ENCODE results near the gene RIMKLB. TPM values are rescaled to one million over a fixed set of nuclear protein-coding genes. Genes with fewer than 3 reads are reported as not detected.

The RIMKLB gene
- total and polyA plus RNA-seq, 2 of the 4 experiments (the other 2 are of a cell fraction), result 12.5 to 18.8 TPM

DNA sequence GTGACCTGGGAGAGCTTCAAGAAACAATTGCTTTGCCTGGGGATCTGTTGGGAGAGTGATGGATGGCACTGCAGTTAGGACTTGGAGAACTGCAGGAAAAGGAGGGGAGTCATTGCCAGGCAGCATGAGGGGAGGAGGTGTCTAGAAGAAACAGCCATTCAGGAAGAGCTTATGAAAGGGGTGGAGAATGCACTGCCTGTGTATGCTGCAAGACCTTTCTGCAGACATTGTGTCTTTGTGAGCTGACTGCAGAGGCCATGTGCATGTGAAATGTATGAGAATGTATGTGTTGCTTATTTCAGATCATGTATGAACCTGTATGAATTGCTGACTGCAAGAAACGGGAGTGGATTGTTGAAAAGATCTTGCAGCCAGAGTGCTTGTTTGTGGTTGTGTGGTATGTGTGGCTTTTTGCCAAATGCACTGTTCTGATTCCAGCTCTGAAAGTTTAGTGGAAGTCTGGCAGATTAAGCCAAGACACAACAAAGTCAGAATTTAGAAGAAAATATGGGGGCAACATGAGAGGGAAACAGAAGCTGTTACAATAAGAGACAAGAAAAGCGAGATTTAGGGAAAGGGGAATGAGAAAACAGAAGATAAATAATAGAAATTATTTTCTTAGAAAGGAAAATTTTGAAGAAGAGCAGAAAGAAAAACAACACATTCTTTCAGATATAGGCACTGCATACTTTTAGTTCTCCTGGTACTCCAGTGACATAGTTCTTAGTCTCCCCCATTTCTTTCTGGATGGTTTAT lies 9.8 kb upstream of the RIMKLB start:
- Histone ChIP-seq H2AFZ (replicated peaks; ENCODE audit: low read length, poor library complexity) (peak overlapping the region; percentile 48), H3K9ac (ENCODE audit: low read depth, low read length) (no peak overlapping the region), H2AK5ac (ENCODE audit: low read depth, low read length) (no peak overlapping the region), H3K36me3 (ENCODE audit: control insufficient read depth, insufficient read depth, low read length) (no peaks in the 10 kb centered on the region), H3K4me3 (ENCODE audit: insufficient read depth, low read depth, low read length) (no peak overlapping the region), H2BK15ac (ENCODE audit: low read depth, low read length) (no peak overlapping the region), H3K18ac (ENCODE audit: low read depth, low read length) (no peak overlapping the region), H2AK9ac (replicated peaks; ENCODE audit: low read depth, low read length, poor library complexity) (no peak overlapping the region), H3K79me1 (ENCODE audit: low read depth in 1 of 2, low read length in 2 of 2) (no peaks in the 10 kb centered on the region), H3K56ac (ENCODE audit: extremely low read depth, insufficient read depth, low read length) (no peak overlapping the region), H3K23ac (ENCODE audit: low read depth, low read length) (no peak overlapping the region), H3K9me3 (ENCODE audit: control insufficient read depth, insufficient read depth, low read length) (no peaks in the 10 kb centered on the region), H3K27me3 (ENCODE audit: control insufficient read depth, insufficient read depth, low read length) (no peaks in the 10 kb centered on the region; the same call in none of the 2 replicates), H4K91ac (ENCODE audit: insufficient read depth, low read depth, low read length) (no peak overlapping the region), H4K20me1 (ENCODE audit: insufficient read depth, low read length) (no peaks in the 10 kb centered on the region), H3K9me1 (ENCODE audit: insufficient read depth, low read length) (no peaks in the 10 kb centered on the region), H2BK5ac (ENCODE audit: low read depth, low read length, poor library complexity, severe bottlenecking) (no peak overlapping the region), H3K4me2 (ENCODE audit: low read depth, low read length) (peak overlapping the region; percentile 20), H4K5ac (ENCODE audit: low read depth, low read length) (no peak overlapping the region), H3K4ac (ENCODE audit: low read depth, low read length) (no peak overlapping the region), H4K8ac (ENCODE audit: low read depth in 2 of 2, low read length in 2 of 2) (no peak overlapping the region), H2BK120ac (ENCODE audit: low read depth, low read length) (no peak overlapping the region), H3K4me1 (ENCODE audit: control insufficient read depth, insufficient read depth, low read length) (no peaks in the 10 kb centered on the region), H3K14ac (replicated peaks; ENCODE audit: low read depth, low read length) (no peak overlapping the region), H3K27ac (ENCODE audit: insufficient read depth, low read length) (no peak overlapping the region), H2BK20ac (ENCODE audit: low read depth, low read length) (no peak overlapping the region)
- intact Hi-C loops (cut with micrococcal nuclease), result no loop called here
- no CpG with 5 or more reads among the region's 2 CpGs for WGBS, 2 experiments (ENCODE audit: extremely low coverage in 2 of 2, insufficient read length in 1 of 2)
- DNase-seq (peak; percentile 82), ATAC-seq (ENCODE audit: low read depth) (peak; percentile 85)
- no TSS peak for BruUV-seq (replicated peaks)
- POLR2A ChIA-PET (ENCODE audit: unreplicated experiment), result no interaction called here
- dilution Hi-C loops (cut with HindIII; ENCODE audit: low sequenced_read_pairs, unreplicated experiment), result no loop called here
- no peak for TF ChIP-seq POLR2A (IDR thresholded peaks at IDR 0.05; ENCODE audit: low read depth, low read length)
- no peak for TF ChIP-seq SMC3 (IDR thresholded peaks at IDR 0.05; ENCODE audit: low read depth, low read length)
- peak; percentile 34; the same call in 1 of the 2 replicates for TF ChIP-seq MAFK (IDR thresholded peaks at IDR 0.05; ENCODE audit: low read depth, low read length)
- peak; percentile 65 for TF ChIP-seq CEBPB (IDR thresholded peaks at IDR 0.05; ENCODE audit: low read depth, low read length)
- no peak for TF ChIP-seq BHLHE40 (IDR thresholded peaks at IDR 0.05; ENCODE audit: low read depth, low read length)
- in situ Hi-C loops (cut with MboI; ENCODE audit: low sequenced_read_pairs), result no loop called here
- CTCF ChIA-PET, result interaction anchor here (0.6 to 2.2 kb wide), 4 partner anchors 135 to 188 kb away, joined by 3 to 5 read pairs (median 4); no protein-coding TSS in a partner anchor
